Smooth muscle cell (in vitro differentiated cells): Measurements from ENCODE around the gene TMEM108. TPM values are rescaled to one million over a fixed set of nuclear protein-coding genes. Genes with fewer than 3 reads are reported as not detected.

ENCODE experiments used
- DNase-seq: peaks from one replicate; lab custom pipeline; 2025; ENCODE audit not compliant: unreplicated experiment; lab: John Stamatoyannopoulos, UW
- H2AFZ ChIP-seq: fragments of 200-600 bp; sonication (generic); 2 replicates; pipeline ENCODE4 v1.6.0; 2016; ENCODE audit warnings: antibody characterized with exemption, low read depth, mild to moderate bottlenecking
- H3F3A ChIP-seq: fragments of 200-600 bp; sonication (generic); 2 replicates; pipeline ENCODE4 v1.6.0; 2017; ENCODE audit warnings: antibody characterized with exemption, low read depth
- H3K27ac ChIP-seq: fragments of 200-600 bp; sonication (generic); 2 replicates; pipeline ENCODE4 v1.5.1; 2016; ENCODE audit warnings: low read depth, mild to moderate bottlenecking
- H3K27me3 ChIP-seq: fragments of 200-600 bp; sonication (generic); 2 replicates; pipeline ENCODE4 v1.6.1; 2016; ENCODE audit warnings: low read depth, mild to moderate bottlenecking
- H3K36me3 ChIP-seq: fragments of 200-600 bp; sonication (generic); 2 replicates; pipeline ENCODE4 v1.5.1; 2016; ENCODE audit warnings: low read depth
- H3K4me1 ChIP-seq: fragments of 200-600 bp; sonication (generic); 2 replicates; pipeline ENCODE4 v1.5.1; 2016; ENCODE audit warnings: low read depth
- H3K4me2 ChIP-seq: fragments of 200-600 bp; sonication (generic); 2 replicates; pipeline ENCODE4 v1.6.0; 2016; ENCODE audit warnings: mild to moderate bottlenecking
- H3K4me3 ChIP-seq: fragments of 200-600 bp; sonication (generic); 2 replicates; pipeline ENCODE4 v1.5.1; 2016; ENCODE audit warnings: mild to moderate bottlenecking
- H3K79me2 ChIP-seq: fragments of 200-600 bp; sonication (generic); 2 replicates; pipeline ENCODE4 v1.6.0; 2016; ENCODE audit warnings: low read depth, mild to moderate bottlenecking
- H3K9ac ChIP-seq: fragments of 200-600 bp; sonication (generic); 2 replicates; pipeline ENCODE4 v1.6.0; 2016; ENCODE audit warnings: low read depth
- H3K9me3 ChIP-seq: fragments of 200-600 bp; sonication (generic); replicated peaks from 2 replicates; pipeline ENCODE4 v1.5.1; 2016; ENCODE audit warnings: low read depth
- H4K20me1 ChIP-seq: fragments of 200-600 bp; sonication (generic); 2 replicates; pipeline ENCODE4 v1.6.0; 2016; ENCODE audit warnings: low read depth
- CTCF ChIP-seq: fragments of 200-600 bp; sonication (generic); IDR thresholded peaks from 2 replicates; pipeline ENCODE4 v1.5.1; 2017; ENCODE audit warnings: borderline replicate concordance, mild to moderate bottlenecking, antibody characterized with exemption; ENCODE audit not compliant: insufficient read depth, poor library complexity, severe bottlenecking
- WGBS: methylation state at CpG from one replicate; pipeline ENCODE4 v1.1.7; 2016; ENCODE audit warnings: low lambda C conversion rate; 5-methylcytosine and 5-hydroxymethylcytosine counted together
- polyA plus RNA-seq: library from polyadenylated mRNA; unstranded; fragments of >200 nt; fragmentation: Nextera tagmentation; extraction: Ambion mirVana; gene quantifications from 2 replicates; pipeline ENCODE4 v1.2.1, GENCODE V29; 2016
- total RNA-seq: library from RNA; depleted of rRNA; stranded (reverse); fragments of >200 nt; gene quantifications from 2 replicates; pipeline ENCODE4 v1.2.3, GENCODE V29; 2014

Gene TMEM108
- total and polyA plus RNA-seq, 2 experiments from 2014 or later, result 2.4 to 10.8 TPM

- Histone ChIP-seq H3K9ac (no peak overlapping the region), H3K9me3 (no peaks in the 10 kb centered on the region), H3K4me1 (peaks cover 4% of the 10 kb centered on the region), H3K36me3 (no peaks in the 10 kb centered on the region), H3K4me2 (no peak overlapping the region), H3K4me3 (no peak overlapping the region), H2AFZ (no peak overlapping the region), H3K27me3 (no peaks in the 10 kb centered on the region), H3F3A (no peaks in the 10 kb centered on the region), H3K27ac (no peak overlapping the region), H3K79me2 (no peaks in the 10 kb centered on the region), H4K20me1 (no peaks in the 10 kb centered on the region)
- 61% methylated on average over 4 of the region's 4 CpGs for WGBS
- DNase-seq, result no peak
- TF ChIP-seq CTCF, result no peak
These were observed 246.0 kb downstream of the TMEM108 start for GRCh38 chr3:133283958-133284807.

GRCh38 chr3:133289322-133289721 is 251.1 kb downstream of the TMEM108 start:
- no peaks in the 10 kb centered on the region for H3K79me2 ChIP-seq
- no peaks in the 10 kb centered on the region for H3F3A ChIP-seq
- H3K4me1 ChIP-seq, result peaks cover under 1% of the 10 kb centered on the region
- no peak for TF ChIP-seq CTCF
- no peak for DNase-seq
- H3K4me2 ChIP-seq, result no peak overlapping the region
- no peaks in the 10 kb centered on the region for H3K27me3 ChIP-seq
- H3K36me3 ChIP-seq, result no peaks in the 10 kb centered on the region
- H4K20me1 ChIP-seq, result no peaks in the 10 kb centered on the region
- H3K4me3 ChIP-seq, result no peak overlapping the region
- H3K9ac ChIP-seq, result no peak overlapping the region
- no peak overlapping the region for H2AFZ ChIP-seq
- 96% methylated on average over 3 of the region's 3 CpGs for WGBS
- no peak overlapping the region for H3K27ac ChIP-seq
- no peaks in the 10 kb centered on the region for H3K9me3 ChIP-seq

DNA sequence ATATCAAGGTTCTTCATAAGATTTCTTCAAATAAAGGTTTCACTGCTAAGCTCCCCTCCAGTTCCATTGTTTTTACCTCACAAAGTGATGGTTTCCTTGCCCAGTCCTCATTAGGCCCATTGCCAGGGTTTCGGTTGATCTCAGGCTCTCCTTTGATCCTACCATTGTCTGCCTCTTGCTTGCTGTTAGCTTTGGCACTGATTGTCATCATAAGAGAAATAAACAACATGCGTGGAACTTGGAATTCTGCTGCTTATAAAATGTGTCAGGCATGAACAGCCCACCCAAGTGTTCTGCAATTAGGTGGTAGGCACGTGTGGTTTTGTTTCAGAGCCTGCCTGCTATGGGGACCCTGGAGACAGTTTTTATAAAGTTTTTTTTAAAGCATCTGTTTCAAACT is 254.1 kb downstream of the TMEM108 start:
- Histone ChIP-seq H3K4me3 (no peak overlapping the region), H3K27me3 (no peaks in the 10 kb centered on the region), H3K4me2 (no peak overlapping the region), H3K9ac (no peak overlapping the region), H3K79me2 (no peaks in the 10 kb centered on the region), H2AFZ (no peak overlapping the region), H3K4me1 (no peaks in the 10 kb centered on the region), H3K36me3 (no peaks in the 10 kb centered on the region), H4K20me1 (no peaks in the 10 kb centered on the region), H3K9me3 (no peaks in the 10 kb centered on the region), H3F3A (no peaks in the 10 kb centered on the region), H3K27ac (no peak overlapping the region)
- 68% methylated on average over 3 of the region's 3 CpGs for WGBS
- TF ChIP-seq CTCF, result no peak
- DNase-seq, result no peak
